HEK293 (cell line): ENCODE measurements around the gene SNAP47.

Experiments
- CTCF ChIA-PET: fragments of 350-600 bp; formaldehyde crosslinking; extraction: SDS; loops from one replicate; lab custom pipeline; 2021; ENCODE audit warnings: antibody characterized with exemption; lab: Yijun Ruan, JAX
- POLR2A ChIA-PET: fragments of 300-600 bp; formaldehyde crosslinking; extraction: SDS; loops from one replicate; lab custom pipeline; 2020; ENCODE audit warnings: antibody characterized with exemption, inconsistent platforms; lab: Yijun Ruan, JAX
- H3K27ac ChIP-seq: fragments of 200-500 bp; sonication (Bioruptor generic); 2 replicates; pipeline ENCODE4 v1.5.1; 2014; ENCODE audit warnings: low read depth, low read length, control low read depth, inconsistent platforms; ENCODE audit errors: extremely low read depth
- H3K36me3 ChIP-seq, 2 experiments: fragments of 200-500 bp in 1 of 2; sonication (Bioruptor generic) in 1 of 2; 1 replicate in 1 of 2; 2 replicates in 1 of 2; pipeline ENCODE4 v1.5.1; 2014 to 2017; ENCODE audit warnings: inconsistent platforms in 2 of 2, low read length in 2 of 2; ENCODE audit not compliant: control insufficient read depth in 2 of 2, insufficient read depth in 1 of 2
- H3K4me1 ChIP-seq: fragments of 200-500 bp; sonication (Bioruptor generic); 2 replicates; pipeline ENCODE4 v1.5.1; 2014; ENCODE audit warnings: mild to moderate bottlenecking, low read length, inconsistent platforms; ENCODE audit not compliant: control insufficient read depth, insufficient read depth
- H3K4me3 ChIP-seq: 2 replicates; pipeline ENCODE4 v1.5.1; 2011; ENCODE audit warnings: low read depth, mild to moderate bottlenecking, control low read depth, low read length, moderate library complexity
- H3K9me3 ChIP-seq: fragments of 200-500 bp; sonication (Bioruptor generic); 2 replicates; pipeline ENCODE4 v1.5.1; 2014; ENCODE audit warnings: low read depth, low read length, inconsistent platforms; ENCODE audit not compliant: control insufficient read depth, insufficient read depth
- BCL11B ChIP-seq: fragments of 450-650 bp; formaldehyde crosslinking; IDR thresholded peaks from 2 replicates; pipeline ENCODE4 v1.5.1; 2016; ENCODE audit warnings: low read depth, missing biosample characterization, missing genetic modification characterization
- IKZF3 ChIP-seq: fragments of 450-650 bp; IDR thresholded peaks from 2 replicates; pipeline ENCODE4 v1.5.0; 2018; ENCODE audit warnings: missing biosample characterization, mild to moderate bottlenecking, missing genetic modification characterization, moderate library complexity
- KLF1 ChIP-seq: fragments of 450-650 bp; formaldehyde crosslinking; IDR thresholded peaks from 2 replicates; pipeline ENCODE4 v1.5.1; 2016; ENCODE audit warnings: missing biosample characterization, missing genetic modification characterization
- KLF8 ChIP-seq: fragments of 450-650 bp; formaldehyde crosslinking; IDR thresholded peaks from 2 replicates; pipeline ENCODE4 v1.5.1; 2016; ENCODE audit warnings: missing biosample characterization, missing genetic modification characterization
- REST ChIP-seq: fragments of 450-650 bp; formaldehyde crosslinking; IDR thresholded peaks from 2 replicates; pipeline ENCODE4 v1.5.1; 2016; ENCODE audit warnings: missing biosample characterization, missing genetic modification characterization
- SP2 ChIP-seq: fragments of 450-650 bp; formaldehyde crosslinking; IDR thresholded peaks from 2 replicates; pipeline ENCODE4 v1.5.1; 2016; ENCODE audit warnings: missing biosample characterization, missing genetic modification characterization
- WT1 ChIP-seq: fragments of 450-650 bp; formaldehyde crosslinking; IDR thresholded peaks from 2 replicates; pipeline ENCODE4 v1.5.1; 2016; ENCODE audit warnings: missing biosample characterization, missing genetic modification characterization
- ZBTB17 ChIP-seq: fragments of 450-650 bp; formaldehyde crosslinking; IDR thresholded peaks from 2 replicates; pipeline ENCODE4 v1.5.1; 2016; ENCODE audit warnings: missing biosample characterization, missing genetic modification characterization
- ZIC2 ChIP-seq: fragments of 450-650 bp; formaldehyde crosslinking; IDR thresholded peaks from 2 replicates; pipeline ENCODE4 v1.5.1; 2016; ENCODE audit warnings: missing biosample characterization, missing genetic modification characterization
- ZNF138 ChIP-seq: fragments of 450-650 bp; formaldehyde crosslinking; IDR thresholded peaks from 2 replicates; pipeline ENCODE4 v1.5.1; 2016; ENCODE audit warnings: missing biosample characterization, missing genetic modification characterization, borderline replicate concordance
- ZNF24 ChIP-seq: fragments of 450-650 bp; formaldehyde crosslinking; IDR thresholded peaks from 2 replicates; pipeline ENCODE4 v1.5.1; 2016; ENCODE audit warnings: missing biosample characterization, missing genetic modification characterization
- ZNF274 ChIP-seq, 2 experiments: fragments of 200-500 bp in 1 of 2; fragments of 450-650 bp in 1 of 2; sonication (Bioruptor generic) in 1 of 2; formaldehyde crosslinking in 1 of 2; IDR thresholded peaks; 2 replicates each; pipeline versions ENCODE4 v1.5.1 to v1.6.1; 2014 to 2016; ENCODE audit warnings: borderline replicate concordance in 1 of 2, inconsistent platforms in 1 of 2, low read length in 1 of 2, missing biosample characterization in 1 of 2, missing genetic modification characterization in 1 of 2
- ZNF280D ChIP-seq: fragments of 450-650 bp; formaldehyde crosslinking; IDR thresholded peaks from 2 replicates; pipeline ENCODE4 v1.5.1; 2016; ENCODE audit warnings: missing biosample characterization, missing genetic modification characterization
- ZNF311 ChIP-seq: fragments of 450-650 bp; formaldehyde crosslinking; IDR thresholded peaks from 2 replicates; pipeline ENCODE4 v1.5.1; 2017; ENCODE audit warnings: missing biosample characterization, missing genetic modification characterization, borderline replicate concordance
- ZNF423 ChIP-seq: fragments of 450-650 bp; formaldehyde crosslinking; IDR thresholded peaks from 2 replicates; pipeline ENCODE4 v1.5.1; 2016; ENCODE audit warnings: missing biosample characterization, missing genetic modification characterization
- ZNF501 ChIP-seq: fragments of 450-650 bp; formaldehyde crosslinking; IDR thresholded peaks from 2 replicates; pipeline ENCODE4 v1.5.1; 2016; ENCODE audit warnings: missing biosample characterization, missing genetic modification characterization
- ZNF544 ChIP-seq: fragments of 450-650 bp; formaldehyde crosslinking; IDR thresholded peaks from 2 replicates; pipeline ENCODE4 v1.5.0; 2017; ENCODE audit warnings: missing biosample characterization, missing genetic modification characterization
- ZNF704 ChIP-seq: fragments of 450-650 bp; formaldehyde crosslinking; IDR thresholded peaks from 2 replicates; pipeline ENCODE4 v1.5.1; 2016; ENCODE audit warnings: missing biosample characterization, missing genetic modification characterization
- ZNF747 ChIP-seq: fragments of 450-650 bp; formaldehyde crosslinking; IDR thresholded peaks from 2 replicates; pipeline ENCODE4 v1.5.1; 2016; ENCODE audit warnings: missing biosample characterization, missing genetic modification characterization
- ZSCAN4 ChIP-seq: fragments of 450-650 bp; formaldehyde crosslinking; IDR thresholded peaks from 2 replicates; pipeline ENCODE4 v1.5.1; 2017; ENCODE audit warnings: missing biosample characterization, missing genetic modification characterization
- ZXDB ChIP-seq: fragments of 450-650 bp; formaldehyde crosslinking; IDR thresholded peaks from 2 replicates; pipeline ENCODE4 v1.5.1; 2016; ENCODE audit warnings: missing biosample characterization, missing genetic modification characterization

Gene SNAP47

GRCh38 chr1:227738820-227739219 lies 3.6 kb downstream of the SNAP47 start (continued):
- TF ChIP-seq ZSCAN4 (tag by site-specific recombination): no peak
- no peak for TF ChIP-seq ZNF423 (tag by site-specific recombination)

GRCh38 chr1:227739636-227740035 lies 4.4 kb downstream of the SNAP47 start:
- H3K9me3 ChIP-seq: no peaks in the 10 kb centered on the region
- ChIA-PET POLR2A (interaction anchor here (1.2 kb wide), 1 partner anchor 9 kb away, joined by 3 read pairs; no protein-coding TSS in a partner anchor), CTCF (interaction anchor here (1.0 kb wide), 1 partner anchor 13 kb away, joined by 3 read pairs; no protein-coding TSS in a partner anchor)
- H3K4me3 ChIP-seq: no peak overlapping the region
- peaks cover 6% of the 10 kb centered on the region; the same call in 1 of the 2 replicates for H3K4me1 ChIP-seq
- H3K36me3 ChIP-seq: peaks cover 6 to 50% of the 10 kb centered on the region in 2 experiments; a peak in 2 of 3 replicates
- no peak for TF ChIP-seq ZXDB (tag by site-specific recombination)
- no peak for TF ChIP-seq SP2
- no peak for TF ChIP-seq ZNF704 (tag by site-specific recombination)
- TF ChIP-seq ZNF747 (tag by site-specific recombination): no peak
- TF ChIP-seq ZNF501 (tag by site-specific recombination): no peak
- TF ChIP-seq ZBTB17 (tag by site-specific recombination): no peak
- TF ChIP-seq REST: no peak
- TF ChIP-seq ZNF138 (tag by site-specific recombination): no peak
- no peak for TF ChIP-seq ZNF311 (tag by site-specific recombination)
- TF ChIP-seq WT1 (tag by site-specific recombination): no peak
- TF ChIP-seq ZNF544: no peak
- TF ChIP-seq KLF1: no peak
- H3K27ac ChIP-seq: no peak overlapping the region

- H3K36me3 ChIP-seq: peaks cover 6 to 50% of the 10 kb centered on the region in 2 experiments; a peak in 2 of 3 replicates
- no peak for TF ChIP-seq ZNF747 (tag by site-specific recombination)
- TF ChIP-seq IKZF3 (tag by site-specific recombination): no peak
- no peak for TF ChIP-seq BCL11B (tag by site-specific recombination)
- TF ChIP-seq ZIC2 (tag by site-specific recombination): peak; percentile 37
- TF ChIP-seq ZNF24 (tag by site-specific recombination): no peak
- no peak for TF ChIP-seq ZNF274 (IDR thresholded peaks at IDR 0.05; ENCODE audit: low read length)
- no peak for TF ChIP-seq ZNF274 (tag by site-specific recombination; IDR thresholded peaks at IDR 0.05; ENCODE audit: borderline replicate concordance)
- TF ChIP-seq ZNF311 (tag by site-specific recombination): no peak
- no peak for TF ChIP-seq KLF8 (tag by site-specific recombination)
- TF ChIP-seq ZNF280D (tag by site-specific recombination): 0 out of 2 replicates have a peak, but pooled peaks have one; percentile 64
- TF ChIP-seq, all 188 proteins: peak for 2
- CTCF ChIA-PET: no interaction called here
- POLR2A ChIA-PET: no interaction called here
- H3K4me3 ChIP-seq: no peak overlapping the region
- peaks cover 6% of the 10 kb centered on the region; the same call in 1 of the 2 replicates for H3K4me1 ChIP-seq
- no peaks in the 10 kb centered on the region for H3K9me3 ChIP-seq
- no peak overlapping the region for H3K27ac ChIP-seq
These were observed 5.2 kb downstream of the SNAP47 start for GRCh38 chr1:227740401-227740960.
